GM12878 (cell line): ENCODE data around the gene CACNA2D1. TPM values are rescaled to one million over a fixed set of nuclear protein-coding genes. Genes with fewer than 3 reads are reported as not detected.

Source experiments
- ATAC-seq: fragments of 200-7000 bp; cut with Tn5 transposase; 3 replicates; pipeline ENCODE4 v1.9.1; 2020; ENCODE audit warnings: mild to moderate bottlenecking, moderate library complexity
- BruUV-seq: library from RNA; stranded (reverse); fragments of 400-500 nt; replicated peaks from 2 replicates; lab custom pipeline; 2021; lab: Mats Ljungman, UMichigan
- CTCF ChIA-PET: fragments of 300-600 bp; sonication (Branson Sonifier 250); formaldehyde crosslinking; extraction: SDS; loops from one replicate; lab custom pipeline; 2021; ENCODE audit warnings: inconsistent platforms; lab: Yijun Ruan, JAX
- POLR2A ChIA-PET: fragments of 350-600 bp; formaldehyde crosslinking; extraction: SDS; loops from one replicate; lab custom pipeline; 2021; ENCODE audit warnings: inconsistent platforms; lab: Charles Lee
- RAD21 ChIA-PET: fragments of 300-600 bp; sonication (Branson Sonifier 250); formaldehyde crosslinking; loops from one replicate; lab custom pipeline; 2023; ENCODE audit warnings: antibody characterized with exemption; ENCODE audit not compliant: unreplicated experiment; lab: Charles Lee
- SMC1A ChIA-PET: fragments of 300-600 bp; sonication (Branson Sonifier 250); formaldehyde crosslinking; loops from one replicate; lab custom pipeline; 2023; ENCODE audit not compliant: unreplicated experiment, uncharacterized antibody; lab: Charles Lee
- DNase-seq: peaks from one replicate; pipeline ENCODE4 v3.0.0-alpha.2; 2011; ENCODE audit warnings: low read depth, low spot score
- FAIRE-seq: peaks from 3 replicates; lab custom pipeline; 2011; peaks lifted over from hg19 to GRCh38; lab: Jason Lieb, UNC
- H2AFZ ChIP-seq: 2 replicates; pipeline ENCODE4 v1.6.0; 2011; ENCODE audit warnings: low read depth, low read length, control low read depth; ENCODE audit not compliant: control insufficient read depth
- H3K27ac ChIP-seq: 2 replicates; pipeline ENCODE4 v1.5.1; 2011; ENCODE audit warnings: control low read depth; ENCODE audit not compliant: control insufficient read depth, insufficient read depth
- H3K27me3 ChIP-seq, 2 experiments: replicated peaks in 1 of 2; 2 replicates each; pipeline versions ENCODE4 v1.6.0 to v1.6.1; 2011; ENCODE audit warnings: low read length in 1 of 2; ENCODE audit not compliant: control insufficient read depth in 2 of 2, insufficient read depth in 2 of 2
- H3K36me3 ChIP-seq, 2 experiments: 2 replicates each; pipeline ENCODE4 v1.5.1; 2011; ENCODE audit warnings: low read length in 1 of 2; ENCODE audit not compliant: control insufficient read depth in 2 of 2, insufficient read depth in 2 of 2
- H3K4me1 ChIP-seq: 2 replicates; pipeline ENCODE4 v1.6.1; 2011; ENCODE audit warnings: mild to moderate bottlenecking, low read length, moderate library complexity, mixed read lengths; ENCODE audit not compliant: control insufficient read depth, insufficient read depth
- H3K4me2 ChIP-seq: 2 replicates; pipeline ENCODE4 v1.6.0; 2011; ENCODE audit warnings: control low read depth; ENCODE audit not compliant: control insufficient read depth, insufficient read depth
- H3K4me3 ChIP-seq: fragments of 200-600 bp; sonication (generic); 2 replicates; pipeline ENCODE4 v1.5.1; 2016
- H3K79me2 ChIP-seq: 2 replicates; pipeline ENCODE4 v1.6.0; 2011; ENCODE audit warnings: low read length; ENCODE audit not compliant: control insufficient read depth, insufficient read depth
- H3K9ac ChIP-seq: 2 replicates; pipeline ENCODE4 v1.8.0; 2011; ENCODE audit warnings: low read length, control low read depth, mixed read lengths; ENCODE audit not compliant: control insufficient read depth, insufficient read depth
- H3K9me3 ChIP-seq: replicated peaks from 3 replicates; pipeline ENCODE4 v1.5.1; 2011; ENCODE audit warnings: mild to moderate bottlenecking, low read length; ENCODE audit not compliant: control insufficient read depth, insufficient read depth
- H4K20me1 ChIP-seq: 2 replicates; pipeline ENCODE4 v1.6.0; 2011; ENCODE audit not compliant: control insufficient read depth, insufficient read depth
- CHD2 ChIP-seq: IDR thresholded peaks from 2 replicates; pipeline ENCODE4 v1.6.1; 2011; ENCODE audit warnings: low read depth, low read length, improper control_type of control experiment, borderline replicate concordance
- CREM ChIP-seq: IDR thresholded peaks from 2 replicates; pipeline ENCODE4 v1.6.1; 2014; ENCODE audit warnings: antibody characterized with exemption, low read depth
- DPF2 ChIP-seq: fragments of 450-650 bp; IDR thresholded peaks from 2 replicates; pipeline ENCODE4 v1.6.1; 2017; ENCODE audit warnings: mild to moderate bottlenecking
- HDAC6 ChIP-seq: fragments of 200-600 bp; sonication (generic); IDR thresholded peaks from one replicate; pipeline ENCODE4 v1.8.0; 2017; ENCODE audit warnings: antibody characterized with exemption; ENCODE audit not compliant: unreplicated experiment
- HDGF ChIP-seq: fragments of 450-650 bp; IDR thresholded peaks from 2 replicates; pipeline ENCODE4 v1.6.1; 2016; ENCODE audit warnings: antibody characterized with exemption
- NRF1 ChIP-seq: conservative IDR thresholded peaks from 2 replicates; pipeline ENCODE4 v1.6.1; 2011; ENCODE audit warnings: mild to moderate bottlenecking, low read depth, low read length, improper control_type of control experiment
- RAD51 ChIP-seq: fragments of 450-650 bp; IDR thresholded peaks from 2 replicates; pipeline ENCODE4 v1.6.1; 2016; ENCODE audit warnings: moderate library complexity, mild to moderate bottlenecking, inconsistent platforms
- RELA ChIP-seq: fragments of 450-650 bp; IDR thresholded peaks from 2 replicates; pipeline ENCODE4 v1.8.0; 2014; ENCODE audit warnings: borderline replicate concordance; ENCODE audit not compliant: partially characterized antibody
- SUPT20H ChIP-seq: IDR thresholded peaks from 2 replicates; pipeline ENCODE4 v1.6.1; 2011; ENCODE audit warnings: low read depth, mild to moderate bottlenecking, low read length, moderate library complexity, borderline replicate concordance; ENCODE audit not compliant: control insufficient read depth
- WGBS: methylation state at CpG from one replicate; pipeline ENCODE4 v1.1.6; 2016; ENCODE audit warnings: low lambda C conversion rate; ENCODE audit not compliant: insufficient replicate concordance, insufficient coverage; ENCODE audit errors: missing lambda C conversion rate; 5-methylcytosine and 5-hydroxymethylcytosine counted together
- in situ Hi-C: fragments of 300-500 bp; cut with MboI; formaldehyde crosslinking; loops from 9 replicates; pipeline ENCODE4 v1.14.3; 2018; ENCODE audit warnings: mixed read lengths
- intact Hi-C: fragments of 100-400 bp; cut with micrococcal nuclease; formaldehyde crosslinking; loops from one replicate; pipeline ENCODE4 v1.14.2; 2022; ENCODE audit not compliant: unreplicated experiment
- polyA plus RNA-seq, 11 experiments: library from polyadenylated mRNA; depleted of rRNA in 4 of 11; unstranded in 6 of 11; stranded (reverse) in 5 of 11; fragments of >200 nt; fragmentation: Nextera tagmentation in 4 of 11; fragmentation: Illumina TruSeq in 1 of 11; extraction: Ambion mirVana in 4 of 11; extraction: Trizol in 1 of 11; gene quantifications; 1 replicate in 1 of 11; 2 replicates in 10 of 11; pipeline versions ENCODE4 v1.2.1 to v1.2.3, GENCODE V29; 2011 to 2016; ENCODE audit warnings: inconsistent platforms in 2 of 11, missing spikeins in 2 of 11, low read depth in 1 of 11
- total RNA-seq, 4 experiments: library from RNA; depleted of rRNA in 3 of 4; stranded (reverse); fragments of >200 nt in 3 of 4; fragmentation: Illumina TruSeq in 1 of 4; extraction: Trizol in 1 of 4; gene quantifications; 2 replicates each; pipeline versions ENCODE4 v1.2.1 to v1.2.3, GENCODE V29; 2013 to 2021
- TF ChIP-seq, protein P1 (sequence below): IDR thresholded peaks from 2 replicates; pipeline ENCODE4 v1.6.1; 2011; ENCODE audit warnings: low read depth, low read length, improper control_type of control experiment, borderline replicate concordance
- TF ChIP-seq, protein P2 (sequence below): fragments of 450-650 bp; IDR thresholded peaks from 2 replicates; pipeline ENCODE4 v1.6.1; 2017; ENCODE audit warnings: mild to moderate bottlenecking, moderate library complexity

Gene CACNA2D1
- total and polyA plus RNA-seq, 10 of the 15 experiments (the other 5 are each of a cell fraction or from before 2014, with no cell fraction given), result 0.14 to 14.8 (median 0.97) TPM

GRCh38 chr7:82330706-82331215, 112.8 kb downstream of the CACNA2D1 start (continued):
- TF ChIP-seq NRF1, result no peak

- no peak for FAIRE-seq
- RAD21 ChIA-PET, result interaction anchor here (0.8 kb wide), 1 partner anchor 100 kb away, joined by 4 read pairs; no protein-coding TSS in a partner anchor
Observed at GRCh38 chr7:82327898-82328297, 115.7 kb downstream of the CACNA2D1 start.

More at GRCh38 chr7:82327898-82328297, 115.7 kb downstream of the CACNA2D1 start:
- in situ Hi-C loops, result no loop called here
- POLR2A ChIA-PET, result interaction anchor here (1.2 to 1.7 kb wide), 2 partner anchors 9 to 10 kb away, joined by 4 to 6 read pairs; no protein-coding TSS in a partner anchor
- H3K9me3 ChIP-seq, result no peaks in the 10 kb centered on the region
- ATAC-seq, result peak; percentile 7; the same call in 1 of the 3 replicates
- intact Hi-C loops, result no loop called here
- TF ChIP-seq RELA (no peak), HDAC6 (no peak), SUPT20H (no peak), RAD51 (no peak), HDGF (no peak), DPF2 (no peak), CHD2 (no peak), CREM (no peak)
- TF ChIP-seq, protein P1, sequence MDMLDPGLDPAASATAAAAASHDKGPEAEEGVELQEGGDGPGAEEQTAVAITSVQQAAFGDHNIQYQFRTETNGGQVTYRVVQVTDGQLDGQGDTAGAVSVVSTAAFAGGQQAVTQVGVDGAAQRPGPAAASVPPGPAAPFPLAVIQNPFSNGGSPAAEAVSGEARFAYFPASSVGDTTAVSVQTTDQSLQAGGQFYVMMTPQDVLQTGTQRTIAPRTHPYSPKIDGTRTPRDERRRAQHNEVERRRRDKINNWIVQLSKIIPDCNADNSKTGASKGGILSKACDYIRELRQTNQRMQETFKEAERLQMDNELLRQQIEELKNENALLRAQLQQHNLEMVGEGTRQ, result no peak
- TF ChIP-seq, protein P2, sequence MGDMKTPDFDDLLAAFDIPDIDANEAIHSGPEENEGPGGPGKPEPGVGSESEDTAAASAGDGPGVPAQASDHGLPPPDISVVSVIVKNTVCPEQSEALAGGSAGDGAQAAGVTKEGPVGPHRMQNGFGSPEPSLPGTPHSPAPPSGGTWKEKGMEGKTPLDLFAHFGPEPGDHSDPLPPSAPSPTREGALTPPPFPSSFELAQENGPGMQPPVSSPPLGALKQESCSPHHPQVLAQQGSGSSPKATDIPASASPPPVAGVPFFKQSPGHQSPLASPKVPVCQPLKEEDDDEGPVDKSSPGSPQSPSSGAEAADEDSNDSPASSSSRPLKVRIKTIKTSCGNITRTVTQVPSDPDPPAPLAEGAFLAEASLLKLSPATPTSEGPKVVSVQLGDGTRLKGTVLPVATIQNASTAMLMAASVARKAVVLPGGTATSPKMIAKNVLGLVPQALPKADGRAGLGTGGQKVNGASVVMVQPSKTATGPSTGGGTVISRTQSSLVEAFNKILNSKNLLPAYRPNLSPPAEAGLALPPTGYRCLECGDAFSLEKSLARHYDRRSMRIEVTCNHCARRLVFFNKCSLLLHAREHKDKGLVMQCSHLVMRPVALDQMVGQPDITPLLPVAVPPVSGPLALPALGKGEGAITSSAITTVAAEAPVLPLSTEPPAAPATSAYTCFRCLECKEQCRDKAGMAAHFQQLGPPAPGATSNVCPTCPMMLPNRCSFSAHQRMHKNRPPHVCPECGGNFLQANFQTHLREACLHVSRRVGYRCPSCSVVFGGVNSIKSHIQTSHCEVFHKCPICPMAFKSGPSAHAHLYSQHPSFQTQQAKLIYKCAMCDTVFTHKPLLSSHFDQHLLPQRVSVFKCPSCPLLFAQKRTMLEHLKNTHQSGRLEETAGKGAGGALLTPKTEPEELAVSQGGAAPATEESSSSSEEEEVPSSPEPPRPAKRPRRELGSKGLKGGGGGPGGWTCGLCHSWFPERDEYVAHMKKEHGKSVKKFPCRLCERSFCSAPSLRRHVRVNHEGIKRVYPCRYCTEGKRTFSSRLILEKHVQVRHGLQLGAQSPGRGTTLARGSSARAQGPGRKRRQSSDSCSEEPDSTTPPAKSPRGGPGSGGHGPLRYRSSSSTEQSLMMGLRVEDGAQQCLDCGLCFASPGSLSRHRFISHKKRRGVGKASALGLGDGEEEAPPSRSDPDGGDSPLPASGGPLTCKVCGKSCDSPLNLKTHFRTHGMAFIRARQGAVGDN, result no peak
- TF ChIP-seq, all 136 proteins: peak for 0
- no peak overlapping the region for H2AFZ ChIP-seq
- H3K79me2 ChIP-seq, result no peaks in the 10 kb centered on the region
- CTCF ChIA-PET, result interaction anchor here (1.0 to 1.6 kb wide), 4 partner anchors 8 to 239 kb away, joined by 3 to 5 read pairs (median 4); no protein-coding TSS in a partner anchor
- H3K27ac ChIP-seq, result no peak overlapping the region
- BruUV-seq, result no TSS peak
- no peak overlapping the region for H3K4me2 ChIP-seq
- 0% methylated on average over 3 of the region's 3 CpGs for whole genome bisulfite sequencing
- no peak for DNase-seq
- H3K9ac ChIP-seq, result no peak overlapping the region
- no peaks in the 10 kb centered on the region for H4K20me1 ChIP-seq
- H3K36me3 ChIP-seq, result no peaks in the 10 kb centered on the region
- no peaks in the 10 kb centered on the region for H3K27me3 ChIP-seq
- H3K4me3 ChIP-seq, result no peak overlapping the region
- H3K4me1 ChIP-seq, result no peaks in the 10 kb centered on the region
- SMC1A ChIA-PET, result interaction anchor here (0.6 to 5.4 kb wide), 9 partner anchors 12 to 70 kb away, joined by 3 to 31 read pairs (median 3); no protein-coding TSS in a partner anchor
